OCI-LY1 (cell line): ENCODE results near the gene ADGRL2.

Experiments
- EZH2 ChIP-seq: fragments of 200-600 bp; sonication (generic), shearing (Covaris generic); IDR thresholded peaks from 2 replicates; pipeline ENCODE4 v1.8.0; 2017; ENCODE audit warnings: borderline replicate concordance, mixed run types, mild to moderate bottlenecking, antibody characterized with exemption, low read length, moderate library complexity, mixed read lengths
- TF ChIP-seq, protein P1 (sequence below): fragments of 200-600 bp; sonication (generic), shearing (Covaris generic); IDR thresholded peaks from 2 replicates; pipeline ENCODE4 v1.5.1; 2017; ENCODE audit warnings: mild to moderate bottlenecking, antibody characterized with exemption, low read length, moderate library complexity, mixed read lengths

DNA sequence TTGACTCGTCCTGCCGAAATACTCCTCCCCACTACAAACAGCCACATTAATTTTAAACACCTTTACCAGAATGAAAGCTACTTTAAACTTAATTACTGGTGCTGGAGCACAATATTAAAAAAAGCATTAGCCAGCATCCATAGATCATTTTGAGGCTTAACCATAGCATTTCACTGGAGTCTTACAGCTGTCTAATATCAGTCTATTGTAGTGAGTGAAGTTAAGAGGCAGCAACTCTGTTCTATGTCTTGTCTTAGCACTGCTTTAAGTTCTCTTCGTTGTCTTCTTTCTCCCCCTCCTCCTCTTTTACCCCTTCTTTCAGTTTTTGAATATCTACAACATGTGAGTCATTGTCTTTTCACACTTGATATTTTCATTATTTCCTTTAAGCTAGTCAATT, 49.3 kb downstream of the ADGRL2 start:
- TF ChIP-seq, protein P1, sequence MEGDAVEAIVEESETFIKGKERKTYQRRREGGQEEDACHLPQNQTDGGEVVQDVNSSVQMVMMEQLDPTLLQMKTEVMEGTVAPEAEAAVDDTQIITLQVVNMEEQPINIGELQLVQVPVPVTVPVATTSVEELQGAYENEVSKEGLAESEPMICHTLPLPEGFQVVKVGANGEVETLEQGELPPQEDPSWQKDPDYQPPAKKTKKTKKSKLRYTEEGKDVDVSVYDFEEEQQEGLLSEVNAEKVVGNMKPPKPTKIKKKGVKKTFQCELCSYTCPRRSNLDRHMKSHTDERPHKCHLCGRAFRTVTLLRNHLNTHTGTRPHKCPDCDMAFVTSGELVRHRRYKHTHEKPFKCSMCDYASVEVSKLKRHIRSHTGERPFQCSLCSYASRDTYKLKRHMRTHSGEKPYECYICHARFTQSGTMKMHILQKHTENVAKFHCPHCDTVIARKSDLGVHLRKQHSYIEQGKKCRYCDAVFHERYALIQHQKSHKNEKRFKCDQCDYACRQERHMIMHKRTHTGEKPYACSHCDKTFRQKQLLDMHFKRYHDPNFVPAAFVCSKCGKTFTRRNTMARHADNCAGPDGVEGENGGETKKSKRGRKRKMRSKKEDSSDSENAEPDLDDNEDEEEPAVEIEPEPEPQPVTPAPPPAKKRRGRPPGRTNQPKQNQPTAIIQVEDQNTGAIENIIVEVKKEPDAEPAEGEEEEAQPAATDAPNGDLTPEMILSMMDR = no peak
- no peak for TF ChIP-seq EZH2
